H9 (cell line): Measurements from ENCODE around the gene GSTK1. TPM values are rescaled to one million over a fixed set of nuclear protein-coding genes. Genes with fewer than 3 reads are reported as not detected.

Source experiments
- DNase-seq: peaks from one replicate; pipeline ENCODE4 v3.0.0-alpha.2; 2017
- H2AFZ ChIP-seq: one replicate; pipeline ENCODE4 v1.6.1; 2013; ENCODE audit warnings: mild to moderate bottlenecking, low read length, control low read depth, moderate library complexity
- H2AK5ac ChIP-seq: 2 replicates; pipeline ENCODE4 v1.6.1; 2013; ENCODE audit warnings: low read length, control low read depth, mixed read lengths; ENCODE audit not compliant: insufficient read length
- H2BK120ac ChIP-seq: one replicate; pipeline ENCODE4 v1.6.1; 2013; ENCODE audit warnings: low read depth, mild to moderate bottlenecking, low read length, control low read depth, inconsistent platforms; ENCODE audit not compliant: poor library complexity, severe bottlenecking
- H2BK12ac ChIP-seq: 2 replicates; pipeline ENCODE4 v1.6.1; 2013; ENCODE audit warnings: low read length, control low read depth, mixed read lengths, low read depth; ENCODE audit not compliant: insufficient read length
- H2BK15ac ChIP-seq: 2 replicates; pipeline ENCODE4 v1.6.1; 2013; ENCODE audit warnings: low read depth, low read length, control low read depth
- H2BK20ac ChIP-seq: one replicate; pipeline ENCODE4 v1.6.1; 2013; ENCODE audit warnings: low read depth, mild to moderate bottlenecking, low read length, control low read depth, inconsistent platforms; ENCODE audit not compliant: poor library complexity, severe bottlenecking
- H2BK5ac ChIP-seq: 2 replicates; pipeline ENCODE4 v1.6.1; 2013; ENCODE audit warnings: low read length, control low read depth, mixed read lengths; ENCODE audit not compliant: insufficient read length
- H3K14ac ChIP-seq: 2 replicates; pipeline ENCODE4 v1.6.1; 2013; ENCODE audit warnings: low read length, control low read depth; ENCODE audit not compliant: insufficient read depth
- H3K18ac ChIP-seq: 2 replicates; pipeline ENCODE4 v1.6.1; 2013; ENCODE audit warnings: low read depth, mild to moderate bottlenecking, mixed read lengths, low read length, control low read depth; ENCODE audit not compliant: insufficient read length
- H3K23ac ChIP-seq: 2 replicates; pipeline ENCODE4 v1.6.1; 2013; ENCODE audit warnings: low read length, control low read depth, mixed read lengths, low read depth; ENCODE audit not compliant: insufficient read length
- H3K23me2 ChIP-seq: 2 replicates; pipeline ENCODE4 v1.6.1; 2013; ENCODE audit warnings: low read depth, mild to moderate bottlenecking, mixed read lengths, low read length, control low read depth; ENCODE audit not compliant: insufficient read length, poor library complexity, severe bottlenecking
- H3K27ac ChIP-seq: 2 replicates; pipeline ENCODE4 v1.5.1; 2013; ENCODE audit warnings: low read length, control low read depth, mixed read lengths, low read depth; ENCODE audit not compliant: insufficient read length
- H3K27me3 ChIP-seq: 2 replicates; pipeline ENCODE4 v1.6.1; 2013; ENCODE audit warnings: low read length, control low read depth, inconsistent platforms; ENCODE audit not compliant: insufficient read depth
- H3K4ac ChIP-seq: 2 replicates; pipeline ENCODE4 v1.6.1; 2013; ENCODE audit warnings: low read depth, mild to moderate bottlenecking, control low read depth, inconsistent platforms, low read length, moderate library complexity
- H3K4me1 ChIP-seq: 2 replicates; pipeline ENCODE4 v1.6.1; 2013; ENCODE audit warnings: low read length, control low read depth, inconsistent platforms; ENCODE audit not compliant: insufficient read depth
- H3K4me2 ChIP-seq: 2 replicates; pipeline ENCODE4 v1.6.1; 2013; ENCODE audit warnings: low read length, control low read depth, mixed read lengths; ENCODE audit not compliant: insufficient read length, insufficient read depth
- H3K56ac ChIP-seq: 2 replicates; pipeline ENCODE4 v1.6.1; 2013; ENCODE audit warnings: low read depth, mild to moderate bottlenecking, mixed read lengths, low read length, control low read depth; ENCODE audit not compliant: insufficient read length
- H3K79me1 ChIP-seq: 2 replicates; pipeline ENCODE4 v1.6.1; 2013; ENCODE audit warnings: low read depth, mild to moderate bottlenecking, moderate library complexity, low read length, control low read depth, inconsistent platforms; ENCODE audit not compliant: insufficient read depth, poor library complexity, severe bottlenecking
- H3K79me2 ChIP-seq: 2 replicates; pipeline ENCODE4 v1.6.1; 2013; ENCODE audit warnings: low read length, control low read depth, inconsistent platforms; ENCODE audit not compliant: insufficient read depth
- H3K9ac ChIP-seq: 2 replicates; pipeline ENCODE4 v1.6.1; 2013; ENCODE audit warnings: low read length, control low read depth, mixed read lengths; ENCODE audit not compliant: insufficient read length; ENCODE audit errors: extremely low read depth
- H3K9me3 ChIP-seq: one replicate; pipeline ENCODE4 v1.6.1; 2013; ENCODE audit warnings: low read depth, low read length, inconsistent platforms; ENCODE audit not compliant: control insufficient read depth
- H3T11ph ChIP-seq: one replicate; pipeline ENCODE4 v1.6.1; 2013; ENCODE audit warnings: mild to moderate bottlenecking, low read length, control low read depth, inconsistent platforms
- H4K20me1 ChIP-seq: one replicate; pipeline ENCODE4 v1.6.1; 2013; ENCODE audit not compliant: control insufficient read depth, insufficient read length, insufficient read depth
- H4K5ac ChIP-seq: 2 replicates; pipeline ENCODE4 v1.6.1; 2013; ENCODE audit warnings: low read depth, mild to moderate bottlenecking, mixed read lengths, low read length, control low read depth; ENCODE audit not compliant: insufficient read length
- H4K8ac ChIP-seq: replicated peaks from 2 replicates; pipeline ENCODE4 v1.6.1; 2013; ENCODE audit warnings: low read length, control low read depth, mixed read lengths, low read depth; ENCODE audit not compliant: insufficient read length
- H4K91ac ChIP-seq: 2 replicates; pipeline ENCODE4 v1.6.1; 2013; ENCODE audit warnings: low read depth, mild to moderate bottlenecking, moderate library complexity, mixed read lengths, low read length, control low read depth; ENCODE audit not compliant: insufficient read length
- H3K27ac Mint-ChIP-seq, 3 experiments: 2 replicates in 2 of 3; 3 replicates in 1 of 3; pipeline ENCODE4 v1.8.0; 2020 to 2021; ENCODE audit warnings: mixed read lengths in 3 of 3, mild to moderate bottlenecking in 1 of 3, moderate library complexity in 1 of 3
- H3K27me3 Mint-ChIP-seq: 2 replicates; pipeline ENCODE4 v1.8.0; 2021; ENCODE audit warnings: low read depth, mild to moderate bottlenecking, moderate library complexity, mixed read lengths
- H3K36me3 Mint-ChIP-seq, 3 experiments: 2 replicates in 2 of 3; 3 replicates in 1 of 3; pipeline ENCODE4 v1.8.0; 2020 to 2021; ENCODE audit warnings: low read depth in 3 of 3, mixed read lengths in 3 of 3; ENCODE audit not compliant: insufficient read depth in 1 of 3
- H3K4me1 Mint-ChIP-seq, 2 experiments: 2 replicates each; pipeline ENCODE4 v1.8.0; 2020; ENCODE audit warnings: mixed read lengths in 2 of 2
- H3K4me3 Mint-ChIP-seq, 2 experiments: 2 replicates in 1 of 2; 3 replicates in 1 of 2; pipeline ENCODE4 v1.8.0; 2020 to 2021; ENCODE audit warnings: mild to moderate bottlenecking in 2 of 2, mixed read lengths in 2 of 2, moderate library complexity in 1 of 2
- H3K9me3 Mint-ChIP-seq, 2 experiments: 2 replicates in 1 of 2; 3 replicates in 1 of 2; pipeline ENCODE4 v1.8.0; 2020; ENCODE audit warnings: mild to moderate bottlenecking in 2 of 2, mixed read lengths in 2 of 2, moderate library complexity in 1 of 2
- WGBS: extraction: QIAGEN DNeasy Blood & Tissue Kit; methylation state at CpG from one replicate; pipeline ENCODE4 v1.1.7; 2013; ENCODE audit warnings: missing lambda C conversion rate, low lambda C conversion rate, mixed read lengths; ENCODE audit not compliant: insufficient read length; ENCODE audit errors: extremely low coverage; 5-methylcytosine and 5-hydroxymethylcytosine counted together
- total RNA-seq: library from RNA; stranded (reverse); gene quantifications from 2 replicates; pipeline ENCODE4 v1.2.1, GENCODE V29; 2021
- TF ChIP-seq, protein P1 (sequence below): fragments of 200-600 bp; sonication (generic); conservative IDR thresholded peaks from 3 replicates; pipeline ENCODE4 v1.8.0; 2021; ENCODE audit warnings: antibody characterized with exemption, mild to moderate bottlenecking

Gene GSTK1
- total RNA-seq, 1 experiment from 2014 or later, result 36.1 TPM

DNA sequence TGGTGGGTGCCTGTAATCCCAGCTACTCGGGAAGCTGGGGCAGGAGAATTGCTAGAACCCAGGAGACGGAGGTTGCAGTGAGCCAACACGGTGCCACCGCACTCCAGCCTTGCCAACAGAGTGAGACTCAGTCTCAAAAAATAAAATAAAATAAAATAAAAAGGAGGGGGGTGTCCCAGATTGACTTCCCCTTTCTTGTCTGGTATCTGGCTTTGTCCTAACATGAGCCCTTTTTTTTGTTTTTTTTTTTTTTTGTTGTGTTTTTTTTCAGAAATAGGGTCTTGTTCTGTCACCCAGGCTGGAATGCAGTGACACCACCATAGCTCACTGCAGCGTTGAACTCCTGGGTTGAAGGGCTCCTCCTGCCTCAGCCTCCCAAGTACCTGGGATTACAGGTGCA is 29.6 kb downstream of the GSTK1 start:
- H4K20me1 ChIP-seq, result no peaks in the 10 kb centered on the region
- Mint-ChIP-seq H3K27ac (no peak overlapping the region), H3K9me3 (peaks cover under 1% of the 10 kb centered on the region in 2 experiments; a peak in 3 of 5 replicates), H3K4me3 (no peak overlapping the region), H3K27me3 (peaks cover under 1% of the 10 kb centered on the region), H3K36me3 (peaks cover 54 to 86% (median 73%) of the 10 kb centered on the region in 3 experiments), H3K4me1 (peaks cover 13 to 16% of the 10 kb centered on the region in 2 experiments)
- H3K79me1 ChIP-seq, result no peaks in the 10 kb centered on the region
- H2BK5ac ChIP-seq, result no peak overlapping the region
- no peak overlapping the region for H2BK15ac ChIP-seq
- H3K9me3 ChIP-seq, result no peaks in the 10 kb centered on the region
- H3K27ac ChIP-seq, result no peak overlapping the region
- no peak overlapping the region for H3K4me2 ChIP-seq
- H4K91ac ChIP-seq, result no peak overlapping the region
- H2AFZ ChIP-seq, result no peak overlapping the region
- H3K14ac ChIP-seq, result no peak overlapping the region
- no peak overlapping the region for H3K23ac ChIP-seq
- peaks cover 16% of the 10 kb centered on the region; the same call in 1 of the 2 replicates for H3K79me2 ChIP-seq
- H3K4me1 ChIP-seq, result no peaks in the 10 kb centered on the region; the same call in 1 of the 2 replicates
- H2BK12ac ChIP-seq, result no peak overlapping the region
- H3K18ac ChIP-seq, result no peak overlapping the region
- DNase-seq, result no peak
- no peak overlapping the region for H3K9ac ChIP-seq
- H3K56ac ChIP-seq, result no peak overlapping the region
- H3K4ac ChIP-seq, result no peak overlapping the region
- no peak overlapping the region for H2BK120ac ChIP-seq
- WGBS, result no CpG with 5 or more reads among the region's 5 CpGs
- H4K5ac ChIP-seq, result no peak overlapping the region
- H3K27me3 ChIP-seq, result no peaks in the 10 kb centered on the region
- H3K23me2 ChIP-seq, result peaks cover 5% of the 10 kb centered on the region
- TF ChIP-seq, protein P1, sequence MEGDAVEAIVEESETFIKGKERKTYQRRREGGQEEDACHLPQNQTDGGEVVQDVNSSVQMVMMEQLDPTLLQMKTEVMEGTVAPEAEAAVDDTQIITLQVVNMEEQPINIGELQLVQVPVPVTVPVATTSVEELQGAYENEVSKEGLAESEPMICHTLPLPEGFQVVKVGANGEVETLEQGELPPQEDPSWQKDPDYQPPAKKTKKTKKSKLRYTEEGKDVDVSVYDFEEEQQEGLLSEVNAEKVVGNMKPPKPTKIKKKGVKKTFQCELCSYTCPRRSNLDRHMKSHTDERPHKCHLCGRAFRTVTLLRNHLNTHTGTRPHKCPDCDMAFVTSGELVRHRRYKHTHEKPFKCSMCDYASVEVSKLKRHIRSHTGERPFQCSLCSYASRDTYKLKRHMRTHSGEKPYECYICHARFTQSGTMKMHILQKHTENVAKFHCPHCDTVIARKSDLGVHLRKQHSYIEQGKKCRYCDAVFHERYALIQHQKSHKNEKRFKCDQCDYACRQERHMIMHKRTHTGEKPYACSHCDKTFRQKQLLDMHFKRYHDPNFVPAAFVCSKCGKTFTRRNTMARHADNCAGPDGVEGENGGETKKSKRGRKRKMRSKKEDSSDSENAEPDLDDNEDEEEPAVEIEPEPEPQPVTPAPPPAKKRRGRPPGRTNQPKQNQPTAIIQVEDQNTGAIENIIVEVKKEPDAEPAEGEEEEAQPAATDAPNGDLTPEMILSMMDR, result no peak
- no peak overlapping the region for H4K8ac ChIP-seq
- no peak overlapping the region for H2BK20ac ChIP-seq
- no peak overlapping the region for H3T11ph ChIP-seq
- no peak overlapping the region for H2AK5ac ChIP-seq
